HG02884 (cell line): ENCODE data around the gene PDZRN4.

Experiments
- ATAC-seq: cut with Tn5 transposase; IDR thresholded peaks from one replicate; pipeline ENCODE4 v1.9.1; 2021; ENCODE audit warnings: mild to moderate bottlenecking, moderate library complexity; ENCODE audit not compliant: unreplicated experiment

The PDZRN4 gene

GRCh38 chr12:41497409-41497808 is 309.3 kb downstream of the PDZRN4 start:
- ATAC-seq, result no peak

DNA sequence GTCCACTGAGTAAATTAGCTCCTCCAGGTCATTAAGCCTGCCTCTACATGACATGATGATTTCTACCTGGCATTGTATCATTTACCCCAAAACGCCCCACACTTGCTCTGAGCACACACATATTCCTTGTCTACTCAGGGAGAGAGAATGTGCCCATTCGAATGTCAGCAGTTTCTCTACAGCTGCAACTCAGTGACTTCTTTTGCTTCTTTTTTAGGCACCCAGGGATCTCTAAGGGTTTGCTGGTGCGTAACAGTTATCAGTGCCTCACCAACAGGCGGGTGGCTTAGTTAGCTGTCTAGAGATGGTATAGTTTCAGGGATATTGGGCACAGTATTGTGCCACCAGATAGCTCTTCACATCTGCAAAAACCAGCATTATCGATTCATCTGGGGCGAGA is 316.9 kb downstream of the PDZRN4 start:
- no peak for ATAC-seq

DNA sequence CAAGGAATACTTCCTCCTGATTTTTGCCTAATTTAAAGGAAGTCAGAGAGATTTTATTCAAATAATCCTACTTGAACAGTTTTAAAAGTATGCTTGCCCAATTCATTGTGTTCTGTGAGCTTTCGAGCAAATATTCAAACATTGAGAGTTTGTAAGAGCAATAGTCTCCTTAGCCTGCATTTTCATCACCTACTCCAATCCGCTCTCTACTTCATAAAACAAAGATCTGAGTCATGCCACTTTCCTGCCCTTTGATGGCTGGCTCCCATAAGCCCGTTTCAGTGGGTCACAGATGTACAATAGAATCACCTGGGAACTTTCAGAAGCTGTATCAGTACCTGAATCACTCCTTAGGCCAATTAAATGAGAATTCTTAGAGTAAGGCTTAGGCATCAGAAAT is 319.2 kb downstream of the PDZRN4 start:
- no peak for ATAC-seq

DNA sequence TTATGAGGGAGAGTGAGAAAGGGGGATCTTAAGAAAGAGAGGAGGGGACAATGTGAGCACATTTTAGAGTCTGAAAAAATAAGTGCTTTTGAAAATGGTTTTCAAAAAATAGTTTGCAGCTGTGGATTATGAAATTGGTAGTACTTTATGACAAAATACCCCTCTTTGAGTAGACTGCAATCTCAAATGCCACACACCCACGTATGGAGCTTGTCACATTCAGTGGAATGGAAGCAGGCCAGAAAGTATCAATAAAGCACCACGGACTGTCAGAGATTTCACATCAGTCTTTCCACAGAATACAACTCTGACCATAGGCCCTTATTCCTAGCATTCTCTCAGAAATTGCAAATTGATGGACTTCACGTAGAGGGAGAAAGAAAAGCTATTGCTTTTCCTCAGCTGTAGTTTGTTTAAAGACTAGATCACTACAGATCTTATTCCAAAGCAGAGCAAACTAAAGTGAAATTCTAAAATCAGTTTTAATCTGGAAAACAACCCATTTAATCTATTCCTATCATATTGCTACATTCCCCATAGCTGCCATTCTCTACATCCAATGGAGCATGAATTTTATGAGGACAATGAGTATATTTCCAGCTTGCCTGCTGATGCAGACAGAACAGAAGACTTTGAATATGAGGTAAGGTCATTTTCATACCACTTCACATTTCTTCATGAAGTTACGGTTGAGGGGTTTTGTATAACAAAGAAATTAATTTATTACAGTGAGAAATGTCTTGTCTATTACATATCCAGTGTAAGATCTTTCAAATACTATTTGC is 321.3 kb downstream of the PDZRN4 start:
- ATAC-seq, result no peak

DNA sequence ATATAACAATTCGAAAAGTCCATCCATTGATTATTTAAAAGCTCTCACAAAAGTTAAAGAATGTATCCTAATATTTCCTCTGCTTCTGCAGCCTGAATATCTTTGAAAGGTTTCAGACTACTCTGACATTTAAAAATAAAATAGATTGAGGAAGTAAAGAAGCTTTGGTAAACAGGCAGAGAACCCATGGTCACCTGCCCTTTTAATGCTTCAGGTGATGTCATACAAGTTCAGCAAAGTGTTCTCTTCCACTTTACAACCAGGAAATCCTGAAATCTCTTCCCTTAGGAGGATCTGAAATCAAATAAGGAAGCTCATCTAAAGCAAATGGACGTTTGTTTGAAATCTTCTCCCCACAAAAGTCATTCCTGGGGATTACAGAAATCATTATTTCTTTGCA is 322.4 kb downstream of the PDZRN4 start:
- no peak for ATAC-seq

DNA sequence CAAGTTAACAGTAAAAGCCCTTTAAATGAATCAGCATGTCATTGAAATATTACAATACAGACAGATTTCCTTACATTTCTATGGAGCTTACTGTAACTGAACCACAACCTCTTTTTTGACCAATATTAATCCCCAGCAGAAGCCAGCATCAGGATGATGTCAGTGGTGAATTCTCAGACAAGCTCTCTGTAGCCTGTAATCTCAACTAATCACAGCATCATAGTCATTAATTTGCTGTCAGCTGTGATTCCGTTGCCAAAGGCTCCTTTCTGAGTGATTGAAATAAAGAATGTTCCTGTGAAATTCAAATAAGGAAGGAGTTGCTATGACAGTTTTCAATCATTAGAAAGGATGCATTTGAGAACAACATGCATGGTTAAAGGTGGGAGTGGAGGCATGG is 323.1 kb downstream of the PDZRN4 start:
- no peak for ATAC-seq

DNA sequence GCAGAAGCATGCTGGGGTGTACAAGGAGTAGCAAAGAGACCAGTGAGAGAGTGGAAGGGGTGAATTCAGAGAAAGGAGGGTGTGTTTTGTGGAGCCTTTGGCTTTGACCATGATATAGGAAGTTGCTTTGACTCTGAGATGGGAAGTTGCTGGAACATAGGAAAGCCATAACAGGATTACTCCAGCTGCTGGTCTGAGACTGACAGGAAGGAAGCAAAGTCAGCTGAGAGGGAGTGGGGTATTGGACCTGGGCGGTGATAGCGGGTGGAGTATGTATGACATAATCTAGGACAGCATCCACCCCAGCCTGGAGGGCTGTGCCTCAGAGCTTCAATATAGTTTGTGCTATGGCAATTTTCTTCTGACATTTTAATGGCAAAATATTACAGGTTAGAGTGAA is 324.4 kb downstream of the PDZRN4 start:
- no peak for ATAC-seq

- ATAC-seq, result no peak
These were observed 326.1 kb downstream of the PDZRN4 start for GRCh38 chr12:41514021-41514777.

GRCh38 chr12:41514907-41515306 is 326.8 kb downstream of the PDZRN4 start:
- no peak for ATAC-seq

DNA sequence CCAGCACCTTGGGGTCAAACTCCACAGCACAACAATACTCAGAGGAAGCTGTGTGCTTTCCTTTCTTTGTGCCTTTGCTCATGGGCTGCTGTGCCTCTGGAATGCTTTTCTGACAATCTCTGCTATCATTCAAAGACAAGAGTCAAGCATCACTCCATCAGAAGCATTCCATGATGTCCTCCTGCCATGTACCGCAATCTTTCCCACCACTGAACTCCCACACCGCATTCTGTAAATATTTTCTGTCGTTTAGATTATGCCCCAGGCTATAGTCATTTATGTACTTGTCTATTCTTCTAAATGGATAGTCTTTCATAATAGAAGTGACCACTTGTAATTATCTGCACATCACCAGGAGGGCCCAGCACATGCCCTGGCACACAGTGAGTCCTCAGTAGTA is 327.8 kb downstream of the PDZRN4 start:
- no peak for ATAC-seq

DNA sequence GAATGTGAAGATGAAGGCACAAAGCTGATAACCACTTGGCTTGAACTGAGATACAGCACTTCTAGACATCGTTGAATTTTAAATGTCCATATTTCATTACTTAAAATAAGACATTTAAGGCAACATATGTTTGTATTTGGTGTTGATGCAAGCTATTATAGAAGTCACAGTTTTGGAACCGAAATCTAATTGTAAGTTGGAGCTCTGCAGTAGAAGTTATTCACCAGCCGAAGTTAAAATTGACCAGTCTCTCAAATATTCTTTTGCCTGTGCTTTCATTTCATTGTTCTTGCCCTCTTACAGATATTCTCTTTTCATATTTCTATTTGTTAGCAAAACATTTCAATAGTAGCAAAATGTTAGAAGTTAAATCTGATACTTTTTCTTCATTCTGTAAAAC is 332.7 kb downstream of the PDZRN4 start:
- ATAC-seq, result no peak

- peak; percentile 78 for ATAC-seq
These were observed 333.8 kb downstream of the PDZRN4 start for GRCh38 chr12:41521872-41522379.

- ATAC-seq, result no peak
These were observed 338.9 kb downstream of the PDZRN4 start for GRCh38 chr12:41527062-41527461.

DNA sequence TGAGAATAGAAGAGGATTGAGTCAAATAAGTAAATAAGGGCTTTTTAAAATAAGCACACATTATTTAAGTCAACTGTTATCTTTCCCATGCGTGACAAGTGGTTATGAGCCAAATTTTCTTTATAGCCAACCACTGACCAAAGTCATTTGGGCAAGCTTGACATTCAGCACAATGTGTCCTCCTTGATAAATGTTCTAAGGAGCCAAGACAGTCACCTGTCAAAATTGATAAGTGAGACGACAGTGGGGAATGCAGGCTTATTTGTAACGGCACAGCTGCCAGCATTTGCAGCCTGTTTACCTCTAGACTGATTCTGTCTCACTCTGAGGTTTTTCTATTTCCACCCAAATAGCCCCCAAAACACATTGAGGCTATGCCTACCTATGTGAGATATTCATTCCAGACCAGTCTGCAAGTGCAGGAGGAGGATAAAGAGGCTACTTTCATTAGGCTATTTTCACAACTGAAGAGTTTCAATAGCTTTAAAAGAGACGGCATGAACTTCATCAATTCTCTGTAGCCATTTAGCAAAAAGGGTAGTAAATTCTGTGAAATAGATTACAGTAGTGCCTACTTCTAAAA is 339.5 kb downstream of the PDZRN4 start:
- no peak for ATAC-seq

DNA sequence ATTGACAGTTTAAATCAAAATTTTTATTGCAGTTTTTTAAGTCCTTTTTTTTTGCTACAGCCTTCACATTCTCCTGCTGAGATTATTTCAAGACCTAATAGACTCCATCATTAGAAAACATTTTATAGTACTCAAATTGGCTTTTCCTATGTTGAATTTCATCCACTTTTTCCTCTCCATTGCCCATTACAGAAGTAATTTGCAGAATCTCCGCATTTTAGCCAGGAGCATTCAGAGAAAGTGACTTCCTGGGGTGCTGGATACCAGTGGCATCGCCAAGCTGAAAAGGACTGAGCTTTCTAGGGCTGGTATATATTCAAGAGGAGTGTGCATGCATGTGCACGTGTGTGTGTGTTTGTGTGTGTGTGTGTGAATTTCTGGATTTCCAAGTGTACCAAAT is 340.8 kb downstream of the PDZRN4 start:
- ATAC-seq, result no peak

DNA sequence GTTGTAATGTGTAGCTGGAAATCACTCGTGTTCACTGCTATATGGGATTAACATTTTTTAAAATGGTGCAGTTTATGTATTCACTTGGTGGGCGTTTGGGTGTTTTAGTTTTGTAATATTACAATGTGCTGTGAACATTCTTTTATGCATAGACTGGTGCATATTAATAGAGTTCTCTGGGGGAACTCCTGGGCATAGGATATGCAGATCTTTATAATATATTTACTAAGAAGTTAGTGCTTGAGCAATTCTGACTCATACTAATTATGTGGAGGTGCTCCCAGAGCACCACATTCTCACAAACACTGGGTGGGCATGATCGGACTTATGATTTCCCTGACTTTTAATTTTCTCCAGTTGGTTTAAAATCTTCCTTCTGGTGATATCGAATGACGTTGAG is 342.3 kb downstream of the PDZRN4 start:
- no peak for ATAC-seq

DNA sequence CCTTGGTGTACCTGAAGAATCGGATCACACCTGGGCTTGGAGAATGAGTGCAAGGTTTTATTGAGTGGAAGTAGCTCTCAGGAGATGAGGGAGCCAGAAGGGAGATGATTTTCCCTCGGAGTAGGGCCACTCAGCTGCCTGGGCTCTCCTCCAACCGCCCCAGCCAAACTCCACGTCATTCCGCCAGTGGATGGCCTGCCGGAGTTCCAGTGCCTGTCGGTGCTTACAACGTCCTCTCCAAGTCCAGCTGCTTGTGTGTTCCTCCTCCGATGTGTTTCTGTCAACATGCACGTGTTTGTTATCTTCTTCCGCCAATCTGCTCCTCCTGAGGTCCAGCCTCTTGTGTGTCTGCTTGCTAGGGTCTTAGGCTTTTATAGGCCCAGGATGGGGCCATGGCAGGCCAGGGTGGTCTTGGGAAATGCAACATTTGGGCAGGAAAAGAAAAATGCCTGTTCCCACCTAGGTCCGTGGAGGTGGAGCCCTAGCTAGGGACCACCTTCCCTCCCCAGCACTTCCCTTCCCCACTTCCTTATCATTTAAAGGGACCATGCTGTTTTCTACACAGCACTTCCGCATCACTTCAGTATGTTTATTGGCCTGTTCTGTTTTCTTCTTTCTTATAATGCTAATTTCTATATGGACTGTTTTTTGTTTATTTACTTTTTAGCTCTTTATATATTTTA is 343.2 kb downstream of the PDZRN4 start:
- ATAC-seq, result no peak

DNA sequence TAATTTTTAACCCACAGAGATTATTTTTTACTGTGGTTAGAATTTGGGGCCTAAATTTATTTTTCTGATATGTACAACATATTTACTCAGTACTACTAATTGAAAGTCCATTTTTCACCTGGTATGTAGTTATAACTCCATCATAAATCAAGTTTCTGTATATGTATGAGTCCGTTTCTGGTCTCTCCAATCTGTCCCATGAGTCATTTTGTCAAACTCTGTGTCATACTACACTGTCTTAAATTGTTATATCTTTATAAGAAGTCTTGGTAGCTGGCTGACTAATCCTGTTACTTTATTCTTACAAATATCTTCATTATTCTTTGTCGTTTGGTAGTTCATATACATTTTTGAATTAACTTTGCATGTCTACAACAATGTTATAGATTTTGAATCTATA is 344.0 kb downstream of the PDZRN4 start:
- ATAC-seq, result no peak

GRCh38 chr12:41536813-41537490 is 348.8 kb downstream of the PDZRN4 start:
- ATAC-seq, result no peak

- no peak for ATAC-seq
These were observed 349.4 kb downstream of the PDZRN4 start for GRCh38 chr12:41537522-41537921.

GRCh38 chr12:41545761-41546160 is 357.6 kb downstream of the PDZRN4 start:
- no peak for ATAC-seq
